Measurements from ENCODE around the gene SLC26A2.

The SLC26A2 gene

DNA sequence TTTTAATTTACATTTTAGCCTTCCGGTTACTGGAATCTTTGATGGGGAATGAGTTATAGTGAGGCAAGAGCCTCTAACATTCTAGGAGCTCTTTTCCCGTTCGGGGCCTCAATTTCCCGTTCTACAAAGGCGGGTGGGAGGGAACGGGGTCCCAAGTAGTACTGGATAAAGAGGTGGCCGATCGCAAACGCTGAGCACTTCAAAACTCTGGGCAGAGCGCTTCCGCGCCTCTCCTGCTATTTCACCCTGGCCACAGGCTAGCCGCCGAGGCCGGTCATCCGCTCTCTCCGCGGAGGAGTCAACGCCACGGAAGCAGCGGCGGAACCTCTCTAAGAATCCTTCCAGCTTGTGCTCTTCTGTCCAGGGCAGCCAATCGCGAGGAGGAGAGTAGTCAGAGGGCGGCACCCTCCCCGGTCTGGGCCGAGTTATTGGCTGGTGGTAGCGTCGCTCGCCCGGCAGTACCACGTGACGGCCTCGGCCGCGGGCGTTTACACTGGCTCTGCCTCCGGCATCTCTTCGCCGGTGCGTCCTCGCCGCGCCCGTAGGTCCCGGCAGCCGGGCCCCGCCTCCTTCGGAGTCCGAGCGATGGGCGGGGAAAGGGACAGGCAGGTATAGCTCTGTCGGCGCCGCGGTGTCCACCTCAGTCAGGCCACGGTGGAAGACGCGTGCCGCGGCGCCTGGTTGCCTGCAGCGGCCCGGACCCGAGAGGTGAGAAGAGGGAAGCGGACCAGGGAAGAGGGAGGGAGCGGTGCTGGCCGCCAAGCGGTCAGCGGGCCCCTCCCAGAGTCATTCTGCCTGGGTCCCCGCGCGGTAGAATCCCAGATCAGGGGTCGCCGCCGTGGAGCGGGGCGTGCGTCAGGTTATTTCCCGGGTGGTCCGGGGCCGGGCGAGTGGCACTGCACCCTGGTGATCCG, at the start of gene SLC26A2:
SLC26A2 (plus strand) TSS at position 487 of the 914 bp plus-strand sequence. CDS start 16,895 bp downstream, outside the sequence.
- DNase-seq (ENCODE audit: low read depth in 2 of 2, low spot score in 1 of 2) = peak; percentile 86 to 91

DNA sequence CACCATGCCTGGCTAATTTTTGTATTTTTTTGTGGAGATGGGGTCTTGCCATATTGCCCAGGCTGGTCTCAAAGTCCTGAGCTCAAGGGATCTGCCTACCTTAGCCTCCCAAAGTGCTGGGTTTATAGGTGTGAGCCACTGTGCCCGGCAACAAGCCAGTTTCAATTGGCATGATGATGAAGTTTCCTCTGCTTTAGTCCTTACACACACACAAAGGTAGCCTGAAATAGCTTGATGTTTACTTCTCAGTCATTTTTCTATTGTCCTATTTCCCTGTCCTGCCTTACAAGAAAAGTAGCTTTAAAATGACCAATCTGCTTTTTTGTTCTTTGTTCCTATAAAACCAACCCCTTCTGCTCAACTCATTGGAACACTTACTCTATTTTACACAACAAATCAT, 49.5 kb upstream of the SLC26A2 start:
- no peak for DNase-seq (ENCODE audit: low read depth in 2 of 2, low spot score in 1 of 2)

DNA sequence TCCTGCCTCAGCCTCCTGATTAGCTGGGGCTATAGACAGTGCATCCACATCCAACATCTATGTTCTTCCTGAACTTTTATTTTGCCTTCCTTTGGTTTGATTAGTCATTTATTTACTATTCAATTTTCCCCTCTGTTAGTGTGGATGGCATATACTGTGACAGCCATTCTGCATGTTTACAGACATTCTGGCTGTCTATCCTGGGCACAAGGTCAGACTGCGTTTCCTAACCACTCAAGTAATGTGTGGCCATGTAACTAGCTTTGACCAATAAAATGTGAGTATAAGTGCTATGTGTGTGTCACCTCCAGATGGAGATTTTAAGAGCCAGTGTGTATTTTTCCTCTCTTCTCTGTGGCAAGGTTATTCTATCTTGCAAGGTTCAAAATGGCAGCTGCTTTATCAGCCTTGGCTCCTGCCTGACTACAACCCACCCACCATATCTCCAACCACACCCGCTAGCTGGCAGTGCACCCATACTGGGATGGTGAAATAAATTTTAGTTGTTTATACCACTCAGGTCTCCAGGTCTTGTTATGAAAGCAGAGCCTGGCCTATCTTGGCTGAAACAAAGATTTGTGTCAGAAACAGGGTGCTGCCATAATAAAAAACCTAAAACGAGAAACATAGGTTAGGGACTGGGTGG, 48.2 kb upstream of the SLC26A2 start:
- DNase-seq (ENCODE audit: low read depth in 2 of 2, low spot score in 1 of 2) = no peak

DNA sequence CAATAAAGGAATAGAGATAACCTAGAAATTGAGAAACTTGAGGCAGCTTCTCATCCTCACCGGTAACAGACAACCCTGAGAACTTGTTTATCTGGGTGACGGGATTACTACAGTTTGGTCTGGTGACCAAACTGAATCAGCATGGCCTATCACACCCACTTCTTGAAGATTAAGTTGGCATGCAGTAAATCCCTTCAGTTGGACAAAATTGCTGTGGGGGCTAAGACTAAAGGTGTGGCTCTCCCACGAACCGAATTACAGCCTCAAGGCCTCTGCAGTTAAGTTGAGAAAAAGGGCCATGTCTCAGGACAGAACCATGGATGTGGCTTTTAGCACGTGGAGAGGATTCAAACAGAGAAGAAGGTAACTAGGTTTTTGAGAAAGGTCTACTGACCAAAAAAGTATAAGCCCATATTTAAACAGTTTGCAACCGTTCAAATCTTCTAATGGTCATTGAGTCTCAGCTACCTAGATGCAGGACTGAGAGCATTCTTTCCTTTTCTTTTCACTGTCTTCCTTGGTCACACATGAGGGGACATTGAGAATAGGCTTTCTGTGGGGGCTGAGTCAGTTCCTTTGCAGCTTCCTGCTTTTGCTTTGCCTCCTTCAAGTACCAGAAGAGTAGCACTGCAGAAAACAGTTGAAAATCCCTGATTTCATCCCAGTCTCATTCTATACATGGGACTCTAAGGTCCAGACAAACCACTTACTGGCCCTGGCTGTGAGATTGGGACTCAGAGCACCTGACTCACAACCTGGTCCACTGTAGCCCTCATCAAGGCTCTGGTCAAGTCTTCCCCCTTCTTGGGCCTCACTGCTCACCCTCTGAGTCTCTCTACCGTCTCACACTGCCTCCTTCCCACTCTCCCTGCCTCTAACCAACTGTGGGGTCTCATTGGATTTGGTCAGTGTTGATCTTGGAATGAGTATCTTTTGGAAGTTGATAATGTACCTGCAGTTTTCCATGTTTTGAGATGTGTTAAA, 46.8 kb upstream of the SLC26A2 start:
- no peak for DNase-seq (ENCODE audit: low read depth in 2 of 2, low spot score in 1 of 2)

DNA sequence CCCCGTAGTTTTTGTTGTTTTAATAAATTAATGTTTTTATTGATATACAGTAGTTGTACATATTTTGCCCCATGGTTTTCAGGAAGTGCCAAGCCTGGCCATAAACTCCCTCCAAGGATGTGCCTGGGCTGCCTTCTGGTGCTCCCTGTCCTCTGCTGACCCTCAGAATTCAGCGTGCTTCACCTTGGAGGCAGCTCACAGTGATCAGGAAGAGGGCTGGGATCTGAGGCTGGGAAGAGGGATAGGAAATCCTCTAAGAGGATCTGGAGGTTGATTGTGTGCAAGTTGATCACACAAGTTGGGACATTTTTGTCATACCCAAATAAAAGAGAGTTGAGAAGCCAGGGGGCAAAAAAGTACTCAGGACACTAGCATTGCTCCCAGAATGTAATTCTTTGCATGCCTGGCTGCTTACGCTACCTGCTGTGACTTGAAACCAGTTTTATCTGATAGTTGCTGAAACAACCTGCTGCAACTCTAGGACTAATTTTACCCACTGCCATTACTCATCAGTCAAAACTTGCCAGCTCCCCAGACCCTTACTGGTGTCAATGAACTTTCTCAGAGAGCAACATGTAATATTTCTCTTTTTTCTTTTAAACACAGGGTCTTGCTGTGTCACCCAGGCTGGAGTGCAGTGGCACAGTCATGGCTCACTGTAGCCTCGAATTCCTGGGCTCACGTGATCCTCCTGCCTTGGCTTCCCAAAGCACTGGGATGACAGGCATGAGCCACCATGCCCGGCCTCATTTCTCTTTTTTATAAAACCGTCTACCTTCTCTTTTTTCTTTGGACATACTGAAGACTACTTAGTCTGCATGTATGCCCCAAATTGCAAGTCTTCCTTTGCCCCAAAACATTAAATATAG, 44.9 kb upstream of the SLC26A2 start:
- no peak for DNase-seq (ENCODE audit: low read depth in 2 of 2, low spot score in 1 of 2)

DNA sequence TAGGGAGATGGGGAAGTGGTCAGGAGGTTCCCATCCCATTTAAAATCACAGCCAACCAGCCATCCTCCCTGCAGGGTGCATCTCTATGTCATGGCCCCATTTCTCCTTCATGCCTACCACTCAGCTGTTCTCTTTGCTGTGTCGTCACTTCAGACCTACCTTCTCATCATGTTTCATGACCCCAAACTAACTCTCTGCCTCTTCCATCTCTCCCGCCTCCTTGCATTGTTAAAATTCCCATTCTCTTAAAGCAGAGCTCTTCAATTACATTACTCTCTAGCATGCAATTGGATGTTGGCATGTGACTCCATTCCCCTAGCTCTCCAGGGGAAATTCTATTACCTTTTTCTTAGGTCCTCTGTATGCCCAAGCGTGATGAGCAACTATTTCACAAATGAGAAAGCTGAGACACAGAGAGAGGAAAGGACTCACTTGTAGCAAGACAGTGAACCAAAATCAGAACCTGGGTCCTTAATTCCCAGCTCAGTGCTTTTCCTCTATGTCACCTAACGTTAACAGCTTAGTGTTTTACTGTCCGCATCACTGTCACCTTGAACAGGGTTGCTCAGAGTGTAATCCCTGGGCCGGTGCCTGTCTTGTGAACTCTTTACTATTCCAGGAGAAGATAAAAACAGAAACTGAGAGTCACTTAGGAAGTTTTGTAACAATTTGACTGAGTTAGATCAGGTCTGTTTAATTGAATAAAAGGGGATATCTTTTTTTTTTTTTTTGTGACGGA, 44.1 kb upstream of the SLC26A2 start:
- no peak for DNase-seq (ENCODE audit: low read depth in 2 of 2, low spot score in 1 of 2)

DNA sequence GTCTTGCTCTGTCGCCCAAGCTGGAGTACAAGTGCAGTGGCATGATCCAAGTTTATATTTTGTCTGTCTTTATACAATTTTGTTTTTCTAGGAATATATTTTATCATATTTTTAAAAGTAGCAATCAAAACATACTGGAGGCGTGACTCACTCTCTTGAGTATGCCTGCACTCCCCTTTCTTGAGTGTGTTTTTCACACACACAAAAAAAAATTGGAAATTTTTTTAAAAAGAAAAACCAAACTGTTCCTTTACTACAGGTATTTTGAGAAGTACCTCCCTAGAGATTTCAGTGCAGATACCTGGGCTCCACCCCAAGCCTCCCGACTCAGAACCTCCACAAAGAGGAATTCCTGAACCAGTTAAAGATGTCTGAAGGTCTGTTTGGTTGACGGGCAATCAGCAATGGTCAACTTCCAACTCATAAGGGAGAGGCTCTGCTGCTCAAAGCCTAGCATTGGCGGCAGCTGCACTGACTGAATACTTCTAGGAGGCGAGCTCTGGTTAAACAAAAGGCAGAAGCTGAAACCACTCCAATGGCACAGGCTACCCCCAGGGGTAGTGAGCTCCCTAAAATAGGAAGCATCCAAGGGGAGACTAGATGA, 43.4 kb upstream of the SLC26A2 start:
- DNase-seq (ENCODE audit: low read depth in 2 of 2, low spot score in 1 of 2) = no peak

DNA sequence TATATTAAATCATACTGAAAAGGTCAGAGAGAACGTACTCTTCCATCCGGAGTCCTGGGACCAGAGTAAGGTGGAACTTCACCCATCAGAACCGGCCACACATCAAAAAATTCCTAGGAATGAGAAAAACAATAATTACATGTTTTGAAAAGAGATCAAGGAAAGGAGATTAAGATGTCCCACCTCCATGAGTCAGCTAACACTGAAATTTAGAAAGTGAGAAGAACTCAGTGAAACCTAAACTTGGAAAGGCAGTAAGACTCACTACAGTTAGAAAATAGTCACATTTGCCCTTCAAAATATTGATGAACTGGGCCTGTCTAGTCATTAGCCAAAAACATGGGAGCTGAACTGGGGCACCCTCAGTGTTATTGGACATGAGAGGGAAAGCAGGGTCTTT, 39.0 kb upstream of the SLC26A2 start:
- no peak for DNase-seq (ENCODE audit: low read depth in 2 of 2, low spot score in 1 of 2)

DNA sequence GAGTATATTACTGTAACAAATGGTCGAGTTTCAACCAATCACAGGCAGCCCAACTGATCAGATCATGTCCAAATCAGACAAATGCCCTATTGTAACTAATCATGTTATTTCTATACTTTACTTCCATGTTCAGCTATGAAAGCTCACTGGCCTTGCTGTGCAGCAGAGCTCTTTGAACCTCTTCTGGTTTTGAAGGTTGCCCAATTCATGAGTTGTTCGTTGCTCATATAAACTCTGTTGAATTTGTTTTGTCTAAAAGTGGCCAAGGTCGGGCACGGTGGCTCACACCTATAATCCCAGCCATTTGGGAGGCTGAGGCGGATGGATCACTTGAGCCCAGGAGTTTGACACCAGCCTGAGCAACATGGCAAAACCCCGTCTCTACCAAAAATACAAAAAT, 37.6 kb upstream of the SLC26A2 start:
- DNase-seq (ENCODE audit: low read depth in 2 of 2, low spot score in 1 of 2) = no peak

DNA sequence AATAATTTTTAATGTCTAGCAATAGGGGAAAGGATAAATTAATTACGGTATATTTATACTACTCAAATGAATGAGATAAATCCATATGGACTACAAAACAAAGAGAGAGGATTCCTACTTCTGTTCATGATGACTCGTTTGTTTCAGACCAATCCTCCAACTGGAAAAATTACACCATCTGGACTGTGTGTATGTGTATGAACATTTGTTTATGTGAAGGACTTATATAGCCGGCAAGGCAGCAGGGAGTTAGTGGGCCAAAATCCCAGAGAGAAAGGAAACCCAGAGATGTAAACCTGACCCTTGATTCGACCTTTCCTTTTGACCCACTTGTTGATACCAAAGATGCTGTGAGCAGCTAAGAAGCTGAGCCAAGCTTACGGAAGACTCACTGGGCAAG, 36.1 kb upstream of the SLC26A2 start:
- DNase-seq (ENCODE audit: low read depth in 2 of 2, low spot score in 1 of 2) = no peak

DNA sequence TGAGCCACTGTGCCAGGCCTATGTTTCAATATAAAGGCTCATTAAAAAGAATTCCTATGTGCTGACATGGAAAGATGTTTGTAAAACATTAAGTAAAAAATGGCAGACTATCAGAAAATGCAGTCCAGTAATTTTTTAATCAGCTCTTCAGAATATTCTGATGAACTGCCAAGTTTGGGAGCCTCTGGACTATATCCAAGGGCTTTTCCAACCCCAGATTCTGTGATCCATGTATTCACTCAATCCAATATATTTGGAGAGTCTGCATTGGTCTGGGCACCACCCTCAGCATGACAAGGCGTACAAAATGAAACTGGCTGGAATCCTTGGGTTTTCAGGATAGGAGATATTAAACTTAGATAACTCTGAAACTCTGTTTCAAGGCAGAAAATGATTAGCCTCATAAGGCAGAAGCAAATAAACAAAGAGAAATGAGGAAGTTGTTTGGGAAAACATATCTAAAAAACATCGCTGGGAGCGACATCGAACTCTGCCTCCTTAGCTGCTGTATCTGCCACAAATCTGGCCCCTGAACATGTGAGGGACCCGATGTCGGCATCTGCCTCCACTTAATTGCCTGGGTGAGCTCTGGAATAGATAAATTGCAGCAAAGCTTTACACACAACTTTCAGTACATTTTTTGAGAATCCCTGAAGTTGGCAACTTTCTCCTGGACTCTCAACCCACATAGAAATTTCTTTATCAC, 30.4 kb upstream of the SLC26A2 start:
- no peak for DNase-seq (ENCODE audit: low read depth in 2 of 2, low spot score in 1 of 2)

DNA sequence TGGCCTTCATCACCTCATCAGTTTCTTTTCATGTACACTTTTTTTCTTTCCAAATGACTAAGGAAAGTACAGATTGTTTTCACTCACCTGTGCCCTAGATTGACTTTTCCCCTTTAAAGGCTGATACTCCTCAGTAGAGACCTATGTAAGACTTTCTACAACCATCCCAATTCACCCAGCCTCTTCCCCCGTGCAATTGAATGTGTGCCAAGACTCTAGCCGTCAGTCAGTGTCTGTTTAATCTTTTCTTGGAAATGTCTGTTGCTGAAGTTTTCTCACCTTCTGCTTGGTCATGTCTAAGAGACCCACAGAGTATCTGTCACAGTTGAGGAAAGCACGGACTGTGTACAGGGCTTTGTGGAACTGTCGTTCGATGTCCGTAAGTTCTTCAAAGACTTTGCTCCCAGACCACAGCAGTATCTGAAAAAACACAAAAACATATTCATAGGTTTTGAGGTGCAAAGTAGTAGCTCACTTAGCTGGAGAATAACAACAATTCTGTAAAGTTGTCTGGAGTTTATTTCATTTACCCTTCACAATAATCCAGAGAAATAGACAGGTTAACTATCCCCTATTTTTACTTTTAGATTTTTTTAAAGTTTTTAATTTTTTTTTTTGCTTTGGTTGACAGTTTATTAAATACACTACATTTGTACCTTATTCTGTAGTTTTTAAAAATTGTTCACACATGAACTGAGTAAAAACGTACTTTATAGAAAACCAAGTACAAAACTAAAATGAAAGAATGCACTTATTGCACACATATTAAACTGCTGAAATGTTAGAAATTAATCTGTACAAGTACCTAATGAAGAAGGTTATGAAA, 29.6 kb upstream of the SLC26A2 start:
- DNase-seq (ENCODE audit: low read depth in 2 of 2, low spot score in 1 of 2) = no peak

DNA sequence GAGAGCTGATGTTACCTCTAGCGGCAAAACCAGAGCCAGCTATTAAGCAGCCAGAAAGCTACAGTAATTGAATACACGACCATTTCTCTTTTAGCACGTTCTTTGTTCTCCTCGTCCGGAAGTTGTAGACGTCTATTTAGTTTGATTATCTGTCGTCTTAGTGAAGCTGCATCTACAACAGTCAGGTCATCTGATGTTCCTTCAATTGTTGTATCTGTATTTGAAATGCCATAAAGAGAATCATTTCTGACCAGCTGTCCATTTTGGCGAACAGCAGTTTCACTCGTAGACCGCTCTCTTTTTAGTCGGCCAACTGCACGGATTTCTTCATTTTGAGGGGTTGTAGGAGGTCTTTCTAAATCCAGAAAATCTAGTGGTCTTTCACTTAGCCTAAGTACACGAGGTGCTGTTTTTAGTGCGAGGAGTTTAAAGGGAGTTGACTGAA, 28.5 kb upstream of the SLC26A2 start:
- DNase-seq (ENCODE audit: low read depth in 2 of 2, low spot score in 1 of 2) = no peak

DNA sequence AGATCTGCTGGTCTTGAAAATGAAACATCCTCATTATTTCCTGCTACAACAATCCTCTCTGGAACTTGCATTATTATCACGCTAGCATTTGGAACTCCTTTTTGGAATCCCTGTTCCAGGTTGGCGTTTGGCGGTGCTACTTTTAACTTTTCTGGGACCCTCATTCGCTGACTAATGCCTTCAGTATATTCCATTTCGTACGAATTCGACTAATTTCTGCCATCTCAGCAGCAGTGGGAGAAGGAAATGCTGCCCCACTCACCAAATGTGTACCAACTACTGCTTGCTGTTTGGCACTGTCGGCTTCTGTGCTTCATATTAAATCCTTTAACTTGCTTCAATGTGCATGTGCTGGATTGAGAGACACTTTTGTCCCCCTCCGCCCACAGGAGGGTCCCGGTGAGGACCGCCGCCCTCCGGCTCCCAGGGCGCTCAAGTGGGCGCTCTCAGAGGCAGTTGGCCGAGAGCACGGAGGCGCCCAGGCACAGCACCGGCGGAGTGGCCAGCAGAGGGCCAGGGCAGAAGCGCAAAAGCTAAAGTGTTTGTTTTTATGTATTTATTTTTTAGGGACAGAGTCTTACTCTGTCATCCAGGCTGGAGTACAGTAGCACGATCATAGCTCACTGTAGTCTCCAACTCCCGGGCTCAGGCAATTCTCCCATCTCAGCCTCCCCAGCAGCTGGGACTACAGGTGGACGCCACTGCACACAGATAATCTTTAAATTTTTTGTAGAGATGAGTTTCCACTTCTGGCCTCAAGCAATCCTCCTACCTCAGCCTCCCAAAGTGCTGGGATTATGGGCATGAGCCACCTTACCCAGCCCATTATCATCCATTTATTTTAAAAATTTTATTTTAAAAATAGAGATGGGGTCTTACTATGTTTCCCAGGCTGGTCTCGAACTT, 27.9 kb upstream of the SLC26A2 start:
- DNase-seq (ENCODE audit: low read depth in 2 of 2, low spot score in 1 of 2) = no peak

DNA sequence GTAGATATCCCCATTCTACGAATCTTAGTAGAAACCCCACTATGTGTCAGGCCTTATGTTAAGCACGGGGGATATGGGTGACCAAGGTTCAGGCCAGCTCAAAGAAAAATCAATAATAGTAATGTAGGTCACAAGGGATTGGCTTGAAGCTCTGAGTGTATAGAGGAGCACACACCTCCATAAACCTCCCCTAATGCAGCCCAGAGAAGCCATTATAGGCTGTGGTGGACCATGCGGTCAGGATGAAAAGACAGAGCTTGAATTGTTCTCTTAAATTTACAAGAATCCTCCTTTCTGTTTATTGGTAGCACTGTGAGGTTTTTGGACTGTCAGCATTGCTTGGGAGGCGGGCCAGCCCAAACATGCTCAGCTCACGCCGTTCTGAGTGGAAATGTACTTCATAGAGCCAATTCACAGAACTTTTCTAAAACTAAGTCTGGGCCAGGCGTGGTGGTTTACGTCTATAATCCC, 25.1 kb upstream of the SLC26A2 start:
- DNase-seq (ENCODE audit: low read depth in 2 of 2, low spot score in 1 of 2) = no peak

DNA sequence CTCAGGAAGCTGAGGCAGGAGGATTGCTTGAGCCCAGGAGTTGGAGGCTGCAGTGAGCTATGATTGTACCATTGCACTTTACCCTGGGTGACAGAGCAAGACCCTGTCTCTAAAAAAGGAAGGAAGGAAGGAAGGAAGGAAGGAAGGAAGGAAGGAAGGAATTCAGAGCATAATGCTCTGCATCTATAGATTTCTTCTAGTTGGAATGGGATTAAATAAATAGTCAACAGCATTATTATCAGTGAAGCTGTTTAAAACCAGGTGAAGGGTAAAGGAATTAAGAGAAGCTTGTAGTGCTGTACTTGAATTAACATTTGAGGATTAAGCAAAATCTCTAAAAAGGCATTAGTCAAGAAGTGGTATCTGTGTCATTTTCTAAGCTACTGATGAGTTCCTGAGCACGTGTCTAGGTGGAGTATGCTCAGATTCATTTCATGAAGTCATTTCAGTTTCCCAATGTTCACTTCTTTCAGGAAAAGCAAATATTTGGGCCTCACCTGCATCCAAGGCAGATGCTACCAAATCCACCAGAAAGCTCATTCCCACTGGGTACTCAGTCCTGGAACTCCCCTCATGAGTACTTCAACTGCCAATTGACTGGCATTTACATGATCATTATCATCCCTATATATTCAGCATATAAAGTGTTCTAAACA, 24.4 kb upstream of the SLC26A2 start:
- DNase-seq (ENCODE audit: low read depth in 2 of 2, low spot score in 1 of 2) = no peak

Data from stimulated activated CD8-positive, alpha-beta memory T cell treated with anti-CD3 and anti-CD28 coated beads, Interleukin-4, amount 100 ng/mL, for 4 hours (primary cell).